Panc1 (cell line): ENCODE results near the gene MYLK3. TPM values are rescaled to one million over a fixed set of nuclear protein-coding genes. Genes with fewer than 3 reads are reported as not detected.

ENCODE experiments used
- ATAC-seq: fragments of 200-7000 bp; cut with Tn5 transposase; 2 replicates; pipeline ENCODE4 v1.9.1; 2020; ENCODE audit warnings: mild to moderate bottlenecking, moderate library complexity
- BruUV-seq: library from RNA; stranded (reverse); fragments of 400-500 nt; replicated peaks from 2 replicates; lab custom pipeline; 2021; lab: Mats Ljungman, UMichigan
- CTCF ChIA-PET: fragments of 300-600 bp; sonication (Branson Sonifier 250); formaldehyde crosslinking; loops from one replicate; lab custom pipeline; 2022; ENCODE audit warnings: antibody characterized with exemption; lab: Charles Lee
- POLR2A ChIA-PET: fragments of 300-600 bp; sonication (Branson Sonifier 250); formaldehyde crosslinking; loops from one replicate; lab custom pipeline; 2022; ENCODE audit warnings: antibody characterized with exemption; lab: Charles Lee
- DNase-seq: peaks from one replicate; pipeline ENCODE4 v3.0.0-alpha.2; 2010; ENCODE audit warnings: low read depth, low spot score
- H3K27ac ChIP-seq: 2 replicates; pipeline ENCODE4 v1.5.1; 2011; ENCODE audit warnings: mild to moderate bottlenecking, low read length, inconsistent platforms
- H3K27me3 ChIP-seq: fragments of 200-500 bp; sonication (Bioruptor generic); 2 replicates; pipeline ENCODE4 v1.6.0; 2014; ENCODE audit warnings: low read length, inconsistent platforms; ENCODE audit not compliant: control insufficient read depth, insufficient read depth
- H3K36me3 ChIP-seq: fragments of 200-500 bp; sonication (Bioruptor generic); 2 replicates; pipeline ENCODE4 v1.5.1; 2014; ENCODE audit warnings: inconsistent platforms, mild to moderate bottlenecking, low read length, moderate library complexity; ENCODE audit not compliant: control insufficient read depth, insufficient read depth
- H3K4me1 ChIP-seq: 2 replicates; pipeline ENCODE4 v1.5.1; 2011; ENCODE audit warnings: inconsistent platforms, mild to moderate bottlenecking, low read length, moderate library complexity; ENCODE audit not compliant: control insufficient read depth, insufficient read depth
- H3K4me3 ChIP-seq, 2 experiments: 2 replicates each; pipeline ENCODE4 v1.5.1; 2011 to 2012; ENCODE audit warnings: low read depth in 2 of 2, low read length in 2 of 2, mild to moderate bottlenecking in 2 of 2, inconsistent platforms in 1 of 2, moderate library complexity in 1 of 2
- H3K9me3 ChIP-seq: fragments of 200-500 bp; sonication (Bioruptor generic); 2 replicates; pipeline ENCODE4 v1.5.1; 2014; ENCODE audit warnings: low read depth, mild to moderate bottlenecking, inconsistent platforms, low read length, moderate library complexity; ENCODE audit not compliant: control insufficient read depth, insufficient read depth
- CTCF ChIP-seq: fragments of 450-650 bp; IDR thresholded peaks from 2 replicates; pipeline ENCODE4 v1.5.1; 2017; ENCODE audit warnings: mild to moderate bottlenecking
- POLR2AphosphoS5 ChIP-seq: IDR thresholded peaks from 2 replicates; pipeline ENCODE4 v1.6.1; 2012; ENCODE audit warnings: mild to moderate bottlenecking, low read depth, low read length, moderate library complexity
- REST ChIP-seq, 2 experiments: IDR thresholded peaks; 2 replicates each; pipeline ENCODE4 v1.6.1; 2011 to 2012; ENCODE audit warnings: low read depth in 2 of 2, control low read depth in 1 of 2, low read length in 1 of 2, mild to moderate bottlenecking in 1 of 2, moderate library complexity in 1 of 2; ENCODE audit not compliant: insufficient read depth in 1 of 2
- SIN3A ChIP-seq: IDR thresholded peaks from 2 replicates; pipeline ENCODE4 v1.6.1; 2012; ENCODE audit warnings: low read depth, mild to moderate bottlenecking, low read length, moderate library complexity, borderline replicate concordance; ENCODE audit not compliant: insufficient read depth
- TCF7L2 ChIP-seq: IDR thresholded peaks from 2 replicates; pipeline ENCODE4 v1.6.1; 2011; ENCODE audit warnings: mild to moderate bottlenecking, low read depth, low read length, inconsistent platforms
- in situ Hi-C: cut with HindIII; loops from 2 replicates; pipeline ENCODE4 v1.10.0; 2016; ENCODE audit warnings: low sequenced_read_pairs, low pct_unique_long_range_greater_than_20kb
- intact Hi-C: fragments of 100-400 bp; cut with micrococcal nuclease; formaldehyde crosslinking; loops from one replicate; pipeline ENCODE4 v1.10.0; 2022; ENCODE audit not compliant: unreplicated experiment
- total RNA-seq: library from RNA; stranded (reverse); gene quantifications from one replicate; pipeline ENCODE4 v1.2.1, GENCODE V29; 2021; ENCODE audit not compliant: unreplicated experiment

MYLK3 gene
- total RNA-seq, 1 experiment from 2014 or later: 0.31 TPM

GRCh38 chr16:46701615-46702014, 46.5 kb downstream of the MYLK3 start:
- intact Hi-C loops: no loop called here

GRCh38 chr16:46700048-46700447, 48.1 kb downstream of the MYLK3 start:
- no peaks in the 10 kb centered on the region for H3K4me1 ChIP-seq
- no peaks in the 10 kb centered on the region for H3K27me3 ChIP-seq
- ChIA-PET CTCF (no interaction called here), POLR2A (no interaction called here)
- H3K27ac ChIP-seq: no peak overlapping the region
- BruUV-seq: no TSS peak
- H3K4me3 ChIP-seq: no peak overlapping the region
- peaks cover 8% of the 10 kb centered on the region for H3K36me3 ChIP-seq
- ATAC-seq (no peak), DNase-seq (no peak)
- in situ Hi-C loops: no loop called here
- TF ChIP-seq TCF7L2 (no peak), POLR2AphosphoS5 (no peak), SIN3A (no peak), CTCF (no peak), REST (IDR thresholded peaks at IDR 0.05; ENCODE audit: insufficient read depth in 1 of 2, low read depth in 2 of 2, low read length in 1 of 2) (no peak)
- H3K9me3 ChIP-seq: no peaks in the 10 kb centered on the region
- intact Hi-C loops: no loop called here

More at GRCh38 chr16:46701615-46702014, 46.5 kb downstream of the MYLK3 start:
- no peak for TF ChIP-seq SIN3A
- no peak for TF ChIP-seq TCF7L2
- TF ChIP-seq POLR2AphosphoS5: no peak
- no peak for TF ChIP-seq CTCF
- no peak for TF ChIP-seq REST (IDR thresholded peaks at IDR 0.05; ENCODE audit: insufficient read depth in 1 of 2, low read depth in 2 of 2, low read length in 1 of 2)
- H3K4me1 ChIP-seq: no peaks in the 10 kb centered on the region
- H3K27me3 ChIP-seq: no peaks in the 10 kb centered on the region
- CTCF ChIA-PET: no interaction called here
- H3K36me3 ChIP-seq: no peaks in the 10 kb centered on the region; the same call in none of the 2 replicates
- POLR2A ChIA-PET: no interaction called here
- H3K27ac ChIP-seq: no peak overlapping the region
- DNase-seq: no peak
- no TSS peak for BruUV-seq
- H3K9me3 ChIP-seq: no peaks in the 10 kb centered on the region
- in situ Hi-C loops: no loop called here
- no peak overlapping the region for H3K4me3 ChIP-seq
- no peak for ATAC-seq
